H9 (cell line): ENCODE results near the gene PGF. TPM values are rescaled to one million over a fixed set of nuclear protein-coding genes. Genes with fewer than 3 reads are reported as not detected.
A peak's percentile ranks its signal among the peaks of the same experiment; 100 is the strongest.

Source experiments
- DNase-seq: peaks from one replicate; pipeline ENCODE4 v3.0.0-alpha.2; 2017
- H2AFZ ChIP-seq: one replicate; pipeline ENCODE4 v1.6.1; 2013; ENCODE audit warnings: mild to moderate bottlenecking, low read length, control low read depth, moderate library complexity
- H2AK5ac ChIP-seq: 2 replicates; pipeline ENCODE4 v1.6.1; 2013; ENCODE audit warnings: low read length, control low read depth, mixed read lengths; ENCODE audit not compliant: insufficient read length
- H2BK120ac ChIP-seq: one replicate; pipeline ENCODE4 v1.6.1; 2013; ENCODE audit warnings: low read depth, mild to moderate bottlenecking, low read length, control low read depth, inconsistent platforms; ENCODE audit not compliant: poor library complexity, severe bottlenecking
- H2BK12ac ChIP-seq: 2 replicates; pipeline ENCODE4 v1.6.1; 2013; ENCODE audit warnings: low read length, control low read depth, mixed read lengths, low read depth; ENCODE audit not compliant: insufficient read length
- H2BK15ac ChIP-seq: 2 replicates; pipeline ENCODE4 v1.6.1; 2013; ENCODE audit warnings: low read depth, low read length, control low read depth
- H2BK20ac ChIP-seq: one replicate; pipeline ENCODE4 v1.6.1; 2013; ENCODE audit warnings: low read depth, mild to moderate bottlenecking, low read length, control low read depth, inconsistent platforms; ENCODE audit not compliant: poor library complexity, severe bottlenecking
- H2BK5ac ChIP-seq: 2 replicates; pipeline ENCODE4 v1.6.1; 2013; ENCODE audit warnings: low read length, control low read depth, mixed read lengths; ENCODE audit not compliant: insufficient read length
- H3K14ac ChIP-seq: 2 replicates; pipeline ENCODE4 v1.6.1; 2013; ENCODE audit warnings: low read length, control low read depth; ENCODE audit not compliant: insufficient read depth
- H3K18ac ChIP-seq: 2 replicates; pipeline ENCODE4 v1.6.1; 2013; ENCODE audit warnings: low read depth, mild to moderate bottlenecking, mixed read lengths, low read length, control low read depth; ENCODE audit not compliant: insufficient read length
- H3K23ac ChIP-seq: 2 replicates; pipeline ENCODE4 v1.6.1; 2013; ENCODE audit warnings: low read length, control low read depth, mixed read lengths, low read depth; ENCODE audit not compliant: insufficient read length
- H3K23me2 ChIP-seq: 2 replicates; pipeline ENCODE4 v1.6.1; 2013; ENCODE audit warnings: low read depth, mild to moderate bottlenecking, mixed read lengths, low read length, control low read depth; ENCODE audit not compliant: insufficient read length, poor library complexity, severe bottlenecking
- H3K27ac ChIP-seq: 2 replicates; pipeline ENCODE4 v1.5.1; 2013; ENCODE audit warnings: low read length, control low read depth, mixed read lengths, low read depth; ENCODE audit not compliant: insufficient read length
- H3K27me3 ChIP-seq: 2 replicates; pipeline ENCODE4 v1.6.1; 2013; ENCODE audit warnings: low read length, control low read depth, inconsistent platforms; ENCODE audit not compliant: insufficient read depth
- H3K4ac ChIP-seq: 2 replicates; pipeline ENCODE4 v1.6.1; 2013; ENCODE audit warnings: low read depth, mild to moderate bottlenecking, control low read depth, inconsistent platforms, low read length, moderate library complexity
- H3K4me1 ChIP-seq: 2 replicates; pipeline ENCODE4 v1.6.1; 2013; ENCODE audit warnings: low read length, control low read depth, inconsistent platforms; ENCODE audit not compliant: insufficient read depth
- H3K4me2 ChIP-seq: 2 replicates; pipeline ENCODE4 v1.6.1; 2013; ENCODE audit warnings: low read length, control low read depth, mixed read lengths; ENCODE audit not compliant: insufficient read length, insufficient read depth
- H3K56ac ChIP-seq: 2 replicates; pipeline ENCODE4 v1.6.1; 2013; ENCODE audit warnings: low read depth, mild to moderate bottlenecking, mixed read lengths, low read length, control low read depth; ENCODE audit not compliant: insufficient read length
- H3K79me1 ChIP-seq: 2 replicates; pipeline ENCODE4 v1.6.1; 2013; ENCODE audit warnings: low read depth, mild to moderate bottlenecking, moderate library complexity, low read length, control low read depth, inconsistent platforms; ENCODE audit not compliant: insufficient read depth, poor library complexity, severe bottlenecking
- H3K79me2 ChIP-seq: 2 replicates; pipeline ENCODE4 v1.6.1; 2013; ENCODE audit warnings: low read length, control low read depth, inconsistent platforms; ENCODE audit not compliant: insufficient read depth
- H3K9ac ChIP-seq: 2 replicates; pipeline ENCODE4 v1.6.1; 2013; ENCODE audit warnings: low read length, control low read depth, mixed read lengths; ENCODE audit not compliant: insufficient read length; ENCODE audit errors: extremely low read depth
- H3K9me3 ChIP-seq: one replicate; pipeline ENCODE4 v1.6.1; 2013; ENCODE audit warnings: low read depth, low read length, inconsistent platforms; ENCODE audit not compliant: control insufficient read depth
- H3T11ph ChIP-seq: one replicate; pipeline ENCODE4 v1.6.1; 2013; ENCODE audit warnings: mild to moderate bottlenecking, low read length, control low read depth, inconsistent platforms
- H4K20me1 ChIP-seq: one replicate; pipeline ENCODE4 v1.6.1; 2013; ENCODE audit not compliant: control insufficient read depth, insufficient read length, insufficient read depth
- H4K5ac ChIP-seq: 2 replicates; pipeline ENCODE4 v1.6.1; 2013; ENCODE audit warnings: low read depth, mild to moderate bottlenecking, mixed read lengths, low read length, control low read depth; ENCODE audit not compliant: insufficient read length
- H4K8ac ChIP-seq: replicated peaks from 2 replicates; pipeline ENCODE4 v1.6.1; 2013; ENCODE audit warnings: low read length, control low read depth, mixed read lengths, low read depth; ENCODE audit not compliant: insufficient read length
- H4K91ac ChIP-seq: 2 replicates; pipeline ENCODE4 v1.6.1; 2013; ENCODE audit warnings: low read depth, mild to moderate bottlenecking, moderate library complexity, mixed read lengths, low read length, control low read depth; ENCODE audit not compliant: insufficient read length
- H3K27ac Mint-ChIP-seq, 3 experiments: 2 replicates in 2 of 3; 3 replicates in 1 of 3; pipeline ENCODE4 v1.8.0; 2020 to 2021; ENCODE audit warnings: mixed read lengths in 3 of 3, mild to moderate bottlenecking in 1 of 3, moderate library complexity in 1 of 3
- H3K27me3 Mint-ChIP-seq: 2 replicates; pipeline ENCODE4 v1.8.0; 2021; ENCODE audit warnings: low read depth, mild to moderate bottlenecking, moderate library complexity, mixed read lengths
- H3K36me3 Mint-ChIP-seq, 3 experiments: 2 replicates in 2 of 3; 3 replicates in 1 of 3; pipeline ENCODE4 v1.8.0; 2020 to 2021; ENCODE audit warnings: low read depth in 3 of 3, mixed read lengths in 3 of 3; ENCODE audit not compliant: insufficient read depth in 1 of 3
- H3K4me1 Mint-ChIP-seq, 2 experiments: 2 replicates each; pipeline ENCODE4 v1.8.0; 2020; ENCODE audit warnings: mixed read lengths in 2 of 2
- H3K4me3 Mint-ChIP-seq, 2 experiments: 2 replicates in 1 of 2; 3 replicates in 1 of 2; pipeline ENCODE4 v1.8.0; 2020 to 2021; ENCODE audit warnings: mild to moderate bottlenecking in 2 of 2, mixed read lengths in 2 of 2, moderate library complexity in 1 of 2
- H3K9me3 Mint-ChIP-seq, 2 experiments: 2 replicates in 1 of 2; 3 replicates in 1 of 2; pipeline ENCODE4 v1.8.0; 2020; ENCODE audit warnings: mild to moderate bottlenecking in 2 of 2, mixed read lengths in 2 of 2, moderate library complexity in 1 of 2
- WGBS: extraction: QIAGEN DNeasy Blood & Tissue Kit; methylation state at CpG from one replicate; pipeline ENCODE4 v1.1.7; 2013; ENCODE audit warnings: missing lambda C conversion rate, low lambda C conversion rate, mixed read lengths; ENCODE audit not compliant: insufficient read length; ENCODE audit errors: extremely low coverage; 5-methylcytosine and 5-hydroxymethylcytosine counted together
- total RNA-seq: library from RNA; stranded (reverse); gene quantifications from 2 replicates; pipeline ENCODE4 v1.2.1, GENCODE V29; 2021
- TF ChIP-seq, protein P1 (sequence below): fragments of 200-600 bp; sonication (generic); conservative IDR thresholded peaks from 3 replicates; pipeline ENCODE4 v1.8.0; 2021; ENCODE audit warnings: antibody characterized with exemption, mild to moderate bottlenecking

The PGF gene
- total RNA-seq, 1 experiment from 2014 or later, result 2.3 TPM

- H3K14ac ChIP-seq, result no peak overlapping the region; the same call in 1 of the 2 replicates
- no peaks in the 10 kb centered on the region for H3K4me1 ChIP-seq
- no peaks in the 10 kb centered on the region for H3K27me3 ChIP-seq
- H3K56ac ChIP-seq, result no peak overlapping the region
- no peaks in the 10 kb centered on the region for H3K23me2 ChIP-seq
- H3K23ac ChIP-seq, result no peak overlapping the region
- H4K91ac ChIP-seq, result no peak overlapping the region
- H2BK20ac ChIP-seq, result no peak overlapping the region
- H3K9ac ChIP-seq, result no peak overlapping the region
- H3K4me2 ChIP-seq, result no peak overlapping the region
- H2BK120ac ChIP-seq, result no peak overlapping the region
- H4K5ac ChIP-seq, result no peak overlapping the region
- no peak overlapping the region for H2BK15ac ChIP-seq
- H3K27ac Mint-ChIP-seq, result peak overlapping the region in 2 of 3 experiments; percentile 31 to 79; a peak in 3 of 7 replicates
- TF ChIP-seq, protein P1, sequence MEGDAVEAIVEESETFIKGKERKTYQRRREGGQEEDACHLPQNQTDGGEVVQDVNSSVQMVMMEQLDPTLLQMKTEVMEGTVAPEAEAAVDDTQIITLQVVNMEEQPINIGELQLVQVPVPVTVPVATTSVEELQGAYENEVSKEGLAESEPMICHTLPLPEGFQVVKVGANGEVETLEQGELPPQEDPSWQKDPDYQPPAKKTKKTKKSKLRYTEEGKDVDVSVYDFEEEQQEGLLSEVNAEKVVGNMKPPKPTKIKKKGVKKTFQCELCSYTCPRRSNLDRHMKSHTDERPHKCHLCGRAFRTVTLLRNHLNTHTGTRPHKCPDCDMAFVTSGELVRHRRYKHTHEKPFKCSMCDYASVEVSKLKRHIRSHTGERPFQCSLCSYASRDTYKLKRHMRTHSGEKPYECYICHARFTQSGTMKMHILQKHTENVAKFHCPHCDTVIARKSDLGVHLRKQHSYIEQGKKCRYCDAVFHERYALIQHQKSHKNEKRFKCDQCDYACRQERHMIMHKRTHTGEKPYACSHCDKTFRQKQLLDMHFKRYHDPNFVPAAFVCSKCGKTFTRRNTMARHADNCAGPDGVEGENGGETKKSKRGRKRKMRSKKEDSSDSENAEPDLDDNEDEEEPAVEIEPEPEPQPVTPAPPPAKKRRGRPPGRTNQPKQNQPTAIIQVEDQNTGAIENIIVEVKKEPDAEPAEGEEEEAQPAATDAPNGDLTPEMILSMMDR, result no peak
- no peaks in the 10 kb centered on the region for H3K9me3 ChIP-seq
- H3K4ac ChIP-seq, result no peak overlapping the region
- DNase-seq, result no peak
- 0 out of 2 replicates have a peak, but pooled peaks cover 3% of the 10 kb centered on the region for H3K27me3 Mint-ChIP-seq
- no peak overlapping the region for H3T11ph ChIP-seq
- no peak overlapping the region for H2BK5ac ChIP-seq
- no peak overlapping the region for H2AK5ac ChIP-seq
- H3K36me3 Mint-ChIP-seq, result no peaks in the 10 kb centered on the region
- H2AFZ ChIP-seq, result no peak overlapping the region
- H4K8ac ChIP-seq, result no peak overlapping the region
- no peak overlapping the region for H3K4me3 Mint-ChIP-seq
- H3K79me2 ChIP-seq, result no peaks in the 10 kb centered on the region
- peaks cover 5% of the 10 kb centered on the region for H4K20me1 ChIP-seq
- no peaks in the 10 kb centered on the region for H3K9me3 Mint-ChIP-seq
- no CpG with 5 or more reads among the region's 17 CpGs for WGBS
- H2BK12ac ChIP-seq, result no peak overlapping the region
- no peak overlapping the region for H3K27ac ChIP-seq
- no peak overlapping the region for H3K18ac ChIP-seq
- H3K79me1 ChIP-seq, result no peaks in the 10 kb centered on the region
- H3K4me1 Mint-ChIP-seq, result peaks cover 6 to 13% of the 10 kb centered on the region in 2 experiments
These were observed 5.4 kb downstream of the PGF start for GRCh38 chr14:74949859-74950573.
